ENCODE data around the gene ICAM5. TPM values are rescaled to one million over a fixed set of nuclear protein-coding genes. Genes with fewer than 3 reads are reported as not detected.
"Not testable (repeated sequence)": the region's sequence is repeated elsewhere in the genome, so short reads cannot be mapped to it uniquely, and the experiment has no call there.

The ICAM5 gene
- polyA plus RNA-seq (2.3 and 4.1 TPM in 2 replicates), polyA minus RNA-seq (2.9 and 3.7 TPM in 2 replicates)

- Histone ChIP-seq H3K9ac (ENCODE audit: low read length) (peak within 1 kb of the TSS; percentile 36), H3K27ac (ENCODE audit: low read length) (no peak within 1 kb of the TSS), H3K9me3 (ENCODE audit: low read length) (no peaks in the 10 kb centered on the region), H3K36me3 (ENCODE audit: insufficient read depth, low read length) (no peaks in the 10 kb centered on the region), H3F3A (ENCODE audit: insufficient read depth, low read length, poor library complexity, severe bottlenecking) (no peaks in the 10 kb centered on the region), H3K4me3 (ENCODE audit: low read length) (peak within 1 kb of the TSS; percentile 66), H3K27me3 (ENCODE audit: insufficient read depth, low read depth, low read length) (peaks cover 97% of the 10 kb centered on the region), H3K9me2 (ENCODE audit: insufficient read depth, low read length) (no peaks in the 10 kb centered on the region), H3K79me2 (replicated peaks; ENCODE audit: insufficient read depth, low read length) (no peaks in the 10 kb centered on the region), H3K4me2 (ENCODE audit: low read length) (peak within 1 kb of the TSS; percentile 52), H2AFZ (ENCODE audit: low read depth, low read length) (peak within 1 kb of the TSS; percentile 8), H4K20me1 (ENCODE audit: insufficient read depth) (no peaks in the 10 kb centered on the region)
- TF ChIP-seq EZH2 (IDR thresholded peaks at IDR 0.05; ENCODE audit: borderline replicate concordance, insufficient read depth, low read length, poor library complexity, severe bottlenecking) (peak; percentile 28), REST (IDR thresholded peaks at IDR 0.05; ENCODE audit: borderline replicate concordance) (no peak)
These were observed at the start of gene ICAM5 for GRCh38 chr19:10289836-10290356. ICAM5 (plus strand) TSS chr19:10289952; CDS start chr19:10290044, 92 bp downstream.

GRCh38 chr19:10241826-10242449 is 47.8 kb upstream of the ICAM5 start:
- H3K9ac ChIP-seq (ENCODE audit: low read length); H3K27me3 ChIP-seq (ENCODE audit: insufficient read depth, low read depth, low read length); H4K20me1 ChIP-seq (ENCODE audit: insufficient read depth); H3K9me3 ChIP-seq (ENCODE audit: low read length); H3K4me2 ChIP-seq (ENCODE audit: low read length); H3K4me3 ChIP-seq (ENCODE audit: low read length); H3F3A ChIP-seq (ENCODE audit: insufficient read depth, low read length, poor library complexity, severe bottlenecking); H3K27ac ChIP-seq (ENCODE audit: low read length); H2AFZ ChIP-seq (ENCODE audit: low read depth, low read length); H3K36me3 ChIP-seq (ENCODE audit: insufficient read depth, low read length); H3K79me2 ChIP-seq (replicated peaks; ENCODE audit: insufficient read depth, low read length); H3K9me2 ChIP-seq (ENCODE audit: insufficient read depth, low read length): not testable (repeated sequence)

GRCh38 chr19:10243606-10244005 is 46.1 kb upstream of the ICAM5 start:
- no peaks in the 10 kb centered on the region for H3K9me2 ChIP-seq (ENCODE audit: insufficient read depth, low read length)
- no peaks in the 10 kb centered on the region for H3K9me3 ChIP-seq (ENCODE audit: low read length)
- H3K79me2 ChIP-seq (replicated peaks; ENCODE audit: insufficient read depth, low read length) = no peaks in the 10 kb centered on the region
- TF ChIP-seq EP300 (conservative IDR thresholded peaks at IDR 0.05; ENCODE audit: poor library complexity, severe bottlenecking) (no peak), CTCF (IDR thresholded peaks at IDR 0.05; ENCODE audit: poor library complexity, severe bottlenecking) (no peak), SMC3 (conservative IDR thresholded peaks at IDR 0.05; ENCODE audit: poor library complexity) (no peak), POLR2AphosphoS5 (IDR thresholded peaks at IDR 0.05) (no peak), TAF1 (IDR thresholded peaks at IDR 0.05; ENCODE audit: low read depth) (no peak), EZH2 (IDR thresholded peaks at IDR 0.05; ENCODE audit: borderline replicate concordance, insufficient read depth, low read length, poor library complexity, severe bottlenecking) (no peak)
- H3K36me3 ChIP-seq (ENCODE audit: insufficient read depth, low read length) = no peaks in the 10 kb centered on the region
- H2AFZ ChIP-seq (ENCODE audit: low read depth, low read length) = no peak overlapping the region
- no peaks in the 10 kb centered on the region for H4K20me1 ChIP-seq (ENCODE audit: insufficient read depth)
- H3F3A ChIP-seq (ENCODE audit: insufficient read depth, low read length, poor library complexity, severe bottlenecking) = no peaks in the 10 kb centered on the region
- H3K27me3 ChIP-seq (ENCODE audit: insufficient read depth, low read depth, low read length) = no peaks in the 10 kb centered on the region
- H3K4me3 ChIP-seq (ENCODE audit: low read length) = no peak overlapping the region
- H3K27ac ChIP-seq (ENCODE audit: low read length) = no peak overlapping the region
- H3K4me2 ChIP-seq (ENCODE audit: low read length) = no peak overlapping the region
- H3K9ac ChIP-seq (ENCODE audit: low read length) = no peak overlapping the region
